GM12891 (cell line): ENCODE measurements around the gene WBP4.
A peak's percentile ranks its signal among the peaks of the same experiment; 100 is the strongest.
"Not testable (repeated sequence)": the region's sequence is repeated elsewhere in the genome, so short reads cannot be mapped to it uniquely, and the experiment has no call there.

ENCODE experiments used
- DNase-seq: peaks from one replicate; pipeline ENCODE4 v3.0.0; 2011; ENCODE audit warnings: low spot score; ENCODE audit not compliant: insufficient read length
- FAIRE-seq: peaks from 2 replicates; lab custom pipeline; 2011; peaks lifted over from hg19 to GRCh38; lab: Jason Lieb, UNC
- PAX5 ChIP-seq: IDR thresholded peaks from 2 replicates; pipeline ENCODE4 v1.6.1; 2011; ENCODE audit warnings: low read length, moderate library complexity, mild to moderate bottlenecking; ENCODE audit not compliant: insufficient read depth, severe bottlenecking
- POLR2A ChIP-seq: IDR thresholded peaks from 2 replicates; pipeline ENCODE4 v1.6.1; 2011; ENCODE audit warnings: low read depth, low read length, control low read depth
- POLR2AphosphoS5 ChIP-seq: IDR thresholded peaks from 2 replicates; pipeline ENCODE4 v1.6.1; 2011; ENCODE audit warnings: low read depth, low read length, control low read depth
- POU2F2 ChIP-seq: IDR thresholded peaks from 2 replicates; pipeline ENCODE4 v1.6.1; 2011; ENCODE audit warnings: low read depth, mild to moderate bottlenecking, control low read depth, low read length, moderate library complexity
- SPI1 ChIP-seq: IDR thresholded peaks from 2 replicates; pipeline ENCODE4 v1.6.1; 2011; ENCODE audit warnings: low read depth, low read length, control low read depth
- TAF1 ChIP-seq: IDR thresholded peaks from 2 replicates; pipeline ENCODE4 v1.6.1; 2011; ENCODE audit warnings: low read depth, low read length, control low read depth

WBP4 gene

DNA sequence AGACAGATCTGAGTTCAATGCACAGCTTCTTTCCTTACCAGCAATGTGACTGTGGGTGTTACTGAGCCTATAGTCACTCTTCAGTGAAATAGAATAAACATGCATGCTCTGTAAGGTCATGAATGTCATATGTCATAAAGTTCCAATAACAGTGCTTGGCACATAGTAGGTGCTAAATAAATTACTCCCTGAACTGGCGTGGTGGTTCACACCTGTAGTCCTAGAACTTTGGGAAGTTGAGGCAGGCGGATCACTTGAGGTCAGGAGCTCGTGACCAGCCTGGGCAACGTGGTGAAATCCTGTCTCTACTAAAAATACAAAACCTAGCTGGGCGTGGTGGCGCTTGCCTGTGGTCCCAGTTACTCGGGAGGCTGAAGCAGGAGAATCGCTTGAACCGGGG, 13.2 kb downstream of the WBP4 start:
- no peak for TF ChIP-seq POU2F2
- DNase-seq, result no peak
- FAIRE-seq, result no peak

DNA sequence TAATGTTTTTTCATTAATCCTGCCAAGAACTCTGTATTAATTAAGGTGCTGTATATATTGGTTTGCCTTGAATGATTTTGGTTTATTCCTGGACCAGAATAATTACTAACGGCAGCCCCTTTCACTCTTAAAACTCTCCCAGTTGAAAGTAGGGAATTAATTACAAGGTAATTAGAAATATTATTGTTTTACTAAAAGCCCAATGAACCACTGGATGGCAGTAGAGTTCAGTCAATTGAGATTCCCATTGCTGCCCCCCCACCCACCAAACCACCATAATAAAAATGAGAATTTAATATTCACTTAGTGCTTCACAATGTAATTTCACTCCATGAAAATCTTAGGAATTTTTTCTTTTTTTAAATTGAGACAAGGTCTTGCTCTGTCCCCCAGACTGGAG, 13.7 kb downstream of the WBP4 start:
- no peak for DNase-seq
- FAIRE-seq, result no peak
- TF ChIP-seq TAF1 (no peak), PAX5 (no peak), POLR2AphosphoS5 (no peak), SPI1 (no peak), POLR2A (no peak), POU2F2 (no peak)

DNA sequence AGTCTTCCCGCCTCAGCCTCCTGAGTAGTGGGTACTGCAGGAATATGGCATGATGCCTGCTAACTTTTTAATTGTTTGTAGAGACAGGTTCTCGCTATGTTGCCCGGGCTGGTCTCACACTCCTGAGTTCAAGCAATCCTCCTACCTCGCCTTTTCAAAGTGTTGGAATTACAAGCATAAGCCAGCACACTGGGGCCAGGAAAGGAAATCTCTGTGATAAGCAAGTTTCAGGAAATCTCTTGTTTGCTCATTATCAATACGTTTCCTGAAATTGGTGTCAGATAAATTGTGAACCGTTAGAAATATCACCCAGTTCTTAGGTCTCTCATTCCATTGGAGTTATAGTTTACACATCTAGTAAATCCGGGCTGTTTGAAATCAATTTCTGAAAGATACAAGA, 14.2 kb downstream of the WBP4 start:
- no peak for DNase-seq
- no peak for FAIRE-seq
- TF ChIP-seq POLR2A (no peak), PAX5 (no peak), POU2F2 (no peak)

DNA sequence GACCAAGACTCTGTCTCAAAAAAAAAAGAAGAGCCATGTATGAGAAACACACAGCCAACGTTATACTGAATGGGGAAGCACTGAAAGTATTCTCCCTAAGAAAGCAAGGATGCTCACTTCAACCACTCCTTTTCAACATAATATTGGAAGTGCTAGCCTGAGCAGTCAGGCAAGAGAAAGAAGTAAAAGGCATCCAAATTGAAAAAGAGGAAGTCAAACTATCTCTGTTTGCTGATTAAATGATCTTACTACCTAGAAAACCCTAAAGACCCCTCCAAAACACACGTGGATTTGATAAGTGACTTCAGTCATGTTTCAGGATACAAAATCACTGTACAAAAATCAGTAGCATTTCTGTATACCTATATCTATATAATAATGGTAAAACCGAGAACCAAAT, 16.2 kb downstream of the WBP4 start:
- no peak for TF ChIP-seq PAX5
- peak; percentile 55 for TF ChIP-seq SPI1
- no peak for TF ChIP-seq POLR2AphosphoS5
- TF ChIP-seq TAF1, result no peak
- TF ChIP-seq POLR2A, result no peak
- TF ChIP-seq POU2F2, result no peak
- FAIRE-seq, result no peak
- no peak for DNase-seq

DNA sequence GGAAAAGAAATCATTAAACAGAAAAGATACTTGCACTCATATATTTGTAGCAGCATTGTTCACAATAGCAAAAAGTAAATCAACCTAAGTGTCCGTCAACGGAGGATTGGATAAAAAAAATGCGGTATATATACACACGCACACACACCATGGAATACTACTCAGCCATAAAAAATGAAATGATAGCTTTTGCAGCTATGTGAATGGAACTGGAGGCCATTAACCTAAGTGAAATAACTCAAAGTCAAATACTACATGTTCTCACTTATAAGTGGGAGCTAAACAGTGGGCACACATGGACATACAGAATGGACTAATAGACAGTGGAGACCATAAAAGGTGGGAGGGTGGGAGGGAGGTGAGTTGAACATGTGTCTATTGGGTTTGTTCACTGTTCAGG, 18.4 kb downstream of the WBP4 start:
- TF ChIP-seq POLR2A (no peak), POU2F2 (no peak), SPI1 (no peak), POLR2AphosphoS5 (no peak), PAX5 (no peak), TAF1 (no peak)
- DNase-seq, result no peak
- no peak for FAIRE-seq

DNA sequence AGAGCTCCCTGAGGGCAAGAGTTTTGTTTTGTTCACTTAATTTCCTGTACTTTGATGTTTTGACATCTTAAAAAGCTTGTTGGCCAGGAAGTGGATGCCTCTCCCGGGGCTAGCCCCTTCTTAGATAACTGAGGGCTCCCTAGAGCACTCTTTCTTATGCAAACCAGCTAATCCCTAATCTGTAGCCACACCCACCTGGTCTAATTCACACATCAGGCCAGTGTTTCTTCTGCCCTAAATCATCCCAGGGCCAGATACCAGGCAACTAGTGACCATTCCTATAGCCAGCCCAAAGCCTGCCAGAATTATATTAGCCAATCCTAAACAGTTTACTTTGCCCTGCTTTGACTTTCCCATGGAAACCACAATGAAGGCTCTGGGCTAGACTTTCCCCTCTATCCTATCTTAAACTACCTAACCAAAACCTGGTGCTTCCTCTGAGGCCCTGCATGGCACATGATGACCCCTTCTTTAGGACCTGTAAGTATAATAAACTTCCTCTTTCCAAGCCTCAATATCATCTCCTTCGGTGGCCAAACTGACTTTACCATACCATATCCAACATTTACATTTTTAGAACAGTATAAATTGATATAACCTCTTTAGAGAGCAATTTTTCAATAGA, 24.8 kb downstream of the WBP4 start:
- DNase-seq (no peak), FAIRE-seq (no peak)
- no peak for TF ChIP-seq SPI1

DNA sequence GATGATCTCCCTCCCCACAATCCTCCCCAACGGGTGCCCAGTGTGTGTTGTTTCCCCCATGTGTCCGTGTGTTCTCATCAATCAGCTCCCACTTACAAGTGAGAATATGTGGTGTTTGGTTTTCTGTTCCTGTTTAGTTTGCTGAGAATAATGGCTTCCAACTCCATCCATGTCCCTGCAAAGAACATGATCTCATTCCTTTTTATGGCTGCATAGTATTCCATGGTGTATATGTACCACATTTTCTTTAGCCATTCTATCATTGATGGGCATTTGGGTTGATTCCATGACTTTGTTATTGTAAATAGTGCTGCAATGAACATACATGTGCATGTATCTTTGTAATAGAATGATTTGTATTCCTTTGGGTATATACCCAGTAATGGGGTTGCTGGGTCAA, 34.4 kb downstream of the WBP4 start:
- peak; percentile 20 for FAIRE-seq
- not testable (repeated sequence) for DNase-seq

DNA sequence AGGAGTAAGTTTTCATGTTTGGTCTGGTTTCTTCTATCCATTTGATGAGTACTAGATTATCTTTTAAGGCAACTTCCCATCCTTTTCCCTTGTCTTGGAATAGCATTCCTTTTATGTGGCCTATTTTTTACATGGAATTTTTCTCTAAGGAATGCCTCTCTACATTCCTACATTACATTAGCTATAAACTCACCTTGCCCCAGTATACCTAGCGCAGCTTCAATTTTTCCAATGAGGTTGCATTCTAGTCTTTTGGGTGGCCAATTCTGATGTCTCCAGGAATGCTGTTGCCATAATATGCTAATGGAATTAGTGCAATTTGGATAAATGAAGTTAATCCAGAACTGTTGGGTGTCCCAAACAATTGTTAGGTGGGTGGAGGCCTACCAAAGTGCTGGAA, 37.5 kb downstream of the WBP4 start:
- no peak for TF ChIP-seq PAX5
- TF ChIP-seq SPI1, result no peak
- no peak for TF ChIP-seq TAF1
- no peak for TF ChIP-seq POLR2A
- no peak for TF ChIP-seq POLR2AphosphoS5
- TF ChIP-seq POU2F2, result no peak
- DNase-seq (no peak), FAIRE-seq (no peak)

DNA sequence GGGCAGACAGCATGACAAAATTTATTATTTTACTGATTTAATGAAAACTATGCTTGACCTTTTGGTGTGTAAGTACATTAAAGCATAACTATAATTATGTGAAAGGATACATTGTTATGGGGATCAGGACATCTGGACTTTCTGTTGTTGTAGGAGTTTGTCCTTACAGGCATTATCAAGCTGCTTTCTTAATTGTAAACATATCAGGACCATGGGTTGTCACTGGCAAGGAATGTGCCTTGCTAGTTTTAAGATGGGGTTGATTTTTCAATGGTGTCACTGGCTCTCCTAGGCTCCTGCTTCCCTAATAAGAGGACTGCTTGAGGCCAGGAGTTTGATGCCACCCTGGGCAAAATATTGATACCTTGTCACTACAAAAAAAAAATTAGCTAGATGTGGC, 38.7 kb downstream of the WBP4 start:
- TF ChIP-seq POLR2AphosphoS5 (no peak), PAX5 (no peak), POLR2A (no peak), SPI1 (no peak), POU2F2 (no peak), TAF1 (no peak)
- DNase-seq (no peak), FAIRE-seq (no peak)

DNA sequence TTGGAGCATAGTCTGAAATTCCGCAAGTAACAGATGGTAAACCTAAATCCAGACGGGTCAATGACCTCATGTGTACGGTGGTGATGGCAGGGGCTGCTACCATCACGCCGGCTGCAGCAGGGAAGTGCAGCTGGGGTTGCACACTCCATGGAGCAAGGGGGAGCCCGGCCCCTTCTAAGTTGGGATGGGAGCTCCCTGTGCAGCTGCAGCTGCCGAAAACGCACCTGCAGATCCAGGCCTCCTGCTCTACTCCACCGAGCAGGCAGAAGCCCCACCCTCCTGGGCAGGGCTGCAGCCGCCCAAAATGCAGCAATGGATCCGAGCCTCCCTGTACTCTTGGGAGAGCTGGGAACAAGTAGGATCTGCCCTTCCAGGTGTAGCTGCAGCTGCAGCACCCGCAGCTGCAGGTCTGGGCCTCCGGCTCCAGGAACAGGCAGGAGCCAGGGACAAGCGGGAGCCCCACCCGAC, 45.8 kb downstream of the WBP4 start:
- no peak for FAIRE-seq
- no peak for DNase-seq
- TF ChIP-seq TAF1, result no peak
- no peak for TF ChIP-seq POU2F2
- TF ChIP-seq POLR2A, result no peak
- no peak for TF ChIP-seq POLR2AphosphoS5
- no peak for TF ChIP-seq PAX5
- no peak for TF ChIP-seq SPI1

DNA sequence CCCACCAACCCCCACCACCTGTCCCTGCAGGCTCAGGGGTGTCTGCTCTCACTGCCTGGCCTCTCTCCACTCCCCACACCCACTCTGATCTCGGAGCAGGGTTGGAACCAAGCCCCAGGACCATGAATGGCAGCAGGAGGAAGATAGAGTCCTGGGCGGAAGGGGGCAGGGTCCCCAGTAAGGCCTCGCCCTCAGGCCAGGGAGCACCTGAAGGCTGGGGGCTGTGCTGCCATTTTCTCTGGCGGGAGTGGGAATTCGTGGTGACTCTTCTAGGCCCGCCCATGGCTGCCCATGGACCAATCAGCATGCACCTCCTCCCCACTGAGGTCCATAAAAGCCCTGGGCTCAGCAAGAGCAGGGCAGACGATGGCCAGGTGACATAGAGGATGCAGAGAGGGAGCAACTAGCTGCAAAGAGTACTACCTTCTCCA, 46.3 kb downstream of the WBP4 start:
- no peak for FAIRE-seq
- no peak for DNase-seq
- no peak for TF ChIP-seq POU2F2
- no peak for TF ChIP-seq PAX5
- TF ChIP-seq POLR2AphosphoS5, result no peak
- TF ChIP-seq TAF1, result no peak
- TF ChIP-seq SPI1, result no peak
- TF ChIP-seq POLR2A, result no peak
